IMR-90 (cell line): ENCODE results near the gene DHCR7. TPM values are rescaled to one million over a fixed set of nuclear protein-coding genes. Genes with fewer than 3 reads are reported as not detected.
A peak's percentile ranks its signal among the peaks of the same experiment; 100 is the strongest.

Source experiments
- ATAC-seq: fragments of 200-7000 bp; cut with Tn5 transposase; 2 replicates; pipeline ENCODE4 v1.9.1; 2020; ENCODE audit warnings: low read depth, mild to moderate bottlenecking, moderate library complexity
- BruUV-seq: library from RNA; stranded (reverse); fragments of 400-500 nt; replicated peaks from 2 replicates; lab custom pipeline; 2021; lab: Mats Ljungman, UMichigan
- CTCF ChIA-PET: fragments of 300-600 bp; formaldehyde crosslinking; extraction: SDS; loops from one replicate; lab custom pipeline; 2021; ENCODE audit warnings: antibody characterized with exemption; lab: Yijun Ruan, JAX
- POLR2A ChIA-PET: fragments of 300-600 bp; sonication (Branson Sonifier 250); formaldehyde crosslinking; loops from one replicate; lab custom pipeline; 2022; ENCODE audit warnings: antibody characterized with exemption; ENCODE audit not compliant: unreplicated experiment; lab: Charles Lee
- DNase-seq: peaks from one replicate; pipeline ENCODE4 v3.0.0; 2013
- H2AFZ ChIP-seq: replicated peaks from 2 replicates; pipeline ENCODE3; 2013; ENCODE audit warnings: low read length, mild to moderate bottlenecking; ENCODE audit not compliant: poor library complexity
- H2AK5ac ChIP-seq: 2 replicates; pipeline ENCODE4 v1.6.1; 2013; ENCODE audit warnings: low read depth, low read length, inconsistent platforms
- H2AK9ac ChIP-seq: replicated peaks from 2 replicates; pipeline ENCODE3; 2013; ENCODE audit warnings: mild to moderate bottlenecking, low read depth, low read length, moderate library complexity; ENCODE audit not compliant: poor library complexity
- H2BK120ac ChIP-seq: 2 replicates; pipeline ENCODE4 v1.6.1; 2013; ENCODE audit warnings: low read depth, low read length, inconsistent platforms
- H2BK15ac ChIP-seq: 3 replicates; pipeline ENCODE4 v1.6.1; 2013; ENCODE audit warnings: low read depth, low read length, inconsistent platforms
- H2BK20ac ChIP-seq: 2 replicates; pipeline ENCODE4 v1.6.1; 2013; ENCODE audit warnings: low read depth, mild to moderate bottlenecking, inconsistent platforms, low read length, moderate library complexity
- H2BK5ac ChIP-seq: 2 replicates; pipeline ENCODE4 v1.6.1; 2013; ENCODE audit warnings: mild to moderate bottlenecking, low read depth, low read length, inconsistent platforms; ENCODE audit not compliant: poor library complexity, severe bottlenecking
- H3K14ac ChIP-seq: replicated peaks from 2 replicates; pipeline ENCODE4 v1.6.1; 2013; ENCODE audit warnings: low read depth, low read length, inconsistent platforms
- H3K18ac ChIP-seq: 2 replicates; pipeline ENCODE4 v1.6.1; 2013; ENCODE audit warnings: low read depth, low read length, control low read depth
- H3K23ac ChIP-seq: 2 replicates; pipeline ENCODE4 v1.6.1; 2013; ENCODE audit warnings: low read depth, low read length, inconsistent platforms
- H3K27ac ChIP-seq: 2 replicates; pipeline ENCODE4 v1.5.1; 2013; ENCODE audit warnings: mild to moderate bottlenecking, control low read depth, low read length; ENCODE audit not compliant: insufficient read depth
- H3K27me3 ChIP-seq: 2 replicates; pipeline ENCODE4 v1.6.1; 2013; ENCODE audit warnings: low read length; ENCODE audit not compliant: control insufficient read depth, insufficient read depth
- H3K36me3 ChIP-seq: 2 replicates; pipeline ENCODE4 v1.6.1; 2013; ENCODE audit warnings: low read length, mixed read lengths; ENCODE audit not compliant: control insufficient read depth, insufficient read depth
- H3K4ac ChIP-seq: 2 replicates; pipeline ENCODE4 v1.6.1; 2013; ENCODE audit warnings: low read depth, low read length, inconsistent platforms
- H3K4me1 ChIP-seq: 2 replicates; pipeline ENCODE4 v1.6.1; 2013; ENCODE audit warnings: low read length, mixed read lengths; ENCODE audit not compliant: control insufficient read depth, insufficient read depth
- H3K4me2 ChIP-seq: 2 replicates; pipeline ENCODE4 v1.6.1; 2013; ENCODE audit warnings: low read depth, mild to moderate bottlenecking, control low read depth, low read length, moderate library complexity
- H3K4me3 ChIP-seq: 2 replicates; pipeline ENCODE4 v1.5.1; 2013; ENCODE audit warnings: low read depth, mild to moderate bottlenecking, control low read depth, low read length, moderate library complexity; ENCODE audit not compliant: insufficient read depth
- H3K56ac ChIP-seq: 2 replicates; pipeline ENCODE4 v1.6.1; 2013; ENCODE audit warnings: low read length, inconsistent platforms; ENCODE audit not compliant: insufficient read depth; ENCODE audit errors: extremely low read depth
- H3K79me1 ChIP-seq, 2 experiments: 2 replicates each; pipeline ENCODE4 v1.6.1; 2013; ENCODE audit warnings: low read length in 2 of 2, inconsistent platforms in 1 of 2, low read depth in 1 of 2
- H3K9ac ChIP-seq: 2 replicates; pipeline ENCODE4 v1.6.1; 2013; ENCODE audit warnings: low read depth, low read length, control low read depth
- H3K9me1 ChIP-seq: 2 replicates; pipeline ENCODE4 v1.6.1; 2013; ENCODE audit warnings: low read length, inconsistent platforms; ENCODE audit not compliant: insufficient read depth
- H3K9me3 ChIP-seq: 2 replicates; pipeline ENCODE4 v1.6.1; 2013; ENCODE audit warnings: low read length; ENCODE audit not compliant: control insufficient read depth, insufficient read depth
- H4K20me1 ChIP-seq: 2 replicates; pipeline ENCODE4 v1.6.1; 2013; ENCODE audit warnings: low read length, inconsistent platforms; ENCODE audit not compliant: insufficient read depth
- H4K5ac ChIP-seq: 2 replicates; pipeline ENCODE4 v1.6.1; 2013; ENCODE audit warnings: mild to moderate bottlenecking, low read depth, low read length, control low read depth
- H4K8ac ChIP-seq, 2 experiments: 2 replicates each; pipeline ENCODE4 v1.6.1; 2013; ENCODE audit warnings: low read depth in 2 of 2, low read length in 2 of 2, control low read depth in 1 of 2, inconsistent platforms in 1 of 2
- H4K91ac ChIP-seq: 2 replicates; pipeline ENCODE4 v1.6.1; 2013; ENCODE audit warnings: low read depth, low read length, inconsistent platforms; ENCODE audit not compliant: insufficient read depth
- CHD1 ChIP-seq: IDR thresholded peaks from 2 replicates; pipeline ENCODE4 v1.6.1; 2012; ENCODE audit warnings: low read depth, low read length, improper control_type of control experiment
- FOS ChIP-seq: fragments of 150-350 bp; IDR thresholded peaks from 2 replicates; pipeline ENCODE4 v1.6.1; 2016; ENCODE audit warnings: low read depth, low read length
- MAFK ChIP-seq: IDR thresholded peaks from 2 replicates; pipeline ENCODE4 v1.6.1; 2012; ENCODE audit warnings: low read depth, low read length, improper control_type of control experiment
- MXI1 ChIP-seq: IDR thresholded peaks from 2 replicates; pipeline ENCODE4 v1.6.1; 2012; ENCODE audit warnings: low read depth, mild to moderate bottlenecking, low read length, moderate library complexity, borderline replicate concordance
- NFE2L2 ChIP-seq: fragments of 150-350 bp; IDR thresholded peaks from 2 replicates; pipeline ENCODE4 v1.6.1; 2016; ENCODE audit warnings: low read depth, mild to moderate bottlenecking, low read length
- RCOR1 ChIP-seq: IDR thresholded peaks from 2 replicates; pipeline ENCODE4 v1.6.1; 2012; ENCODE audit warnings: mild to moderate bottlenecking, low read length, improper control_type of control experiment; ENCODE audit not compliant: insufficient replicate concordance
- RFX5 ChIP-seq: IDR thresholded peaks from 2 replicates; pipeline ENCODE4 v1.8.0; 2012; ENCODE audit warnings: low read depth, mild to moderate bottlenecking, low read length, moderate library complexity
- SMC3 ChIP-seq: fragments of 150-350 bp; IDR thresholded peaks from 2 replicates; pipeline ENCODE4 v1.6.1; 2016; ENCODE audit warnings: low read depth, mild to moderate bottlenecking, antibody characterized with exemption, low read length, moderate library complexity
- USF2 ChIP-seq: fragments of 150-350 bp; IDR thresholded peaks from 2 replicates; pipeline ENCODE4 v1.6.1; 2017; ENCODE audit warnings: mild to moderate bottlenecking, antibody characterized with exemption, low read length, low read depth
- WGBS, 2 experiments: methylation state at CpG; one replicate each; pipeline versions ENCODE4 v1.1.5 to v1.1.7; 2013; ENCODE audit warnings: missing lambda C conversion rate in 2 of 2; ENCODE audit not compliant: insufficient read length in 1 of 2; ENCODE audit errors: extremely low coverage in 2 of 2; 5-methylcytosine and 5-hydroxymethylcytosine counted together
- dilution Hi-C: fragments of 300-500 bp; cut with HindIII; formaldehyde crosslinking; loops from one replicate; pipeline ENCODE4 v1.14.3; 2018; ENCODE audit warnings: low sequenced_read_pairs; ENCODE audit not compliant: unreplicated experiment
- in situ Hi-C: fragments of 300-500 bp; cut with MboI; formaldehyde crosslinking; loops from 3 replicates; pipeline ENCODE4 v1.14.3; 2019; ENCODE audit warnings: low sequenced_read_pairs, inconsistent platforms, mixed read lengths
- intact Hi-C: fragments of 100-400 bp; cut with micrococcal nuclease; formaldehyde crosslinking; loops from 2 replicates; pipeline ENCODE4 v1.10.0; 2022
- polyA plus RNA-seq, 3 experiments: library from polyadenylated mRNA; depleted of rRNA; stranded (reverse); fragments of >200 nt; gene quantifications; 2 replicates each; pipeline ENCODE4 v1.2.3, GENCODE V29; 2012; ENCODE audit warnings: low replicate concordance in 1 of 3
- total RNA-seq: library from RNA; depleted of rRNA; stranded (reverse); fragments of >200 nt; gene quantifications from 2 replicates; pipeline ENCODE4 v1.2.3, GENCODE V29; 2012

The DHCR7 gene
- total and polyA plus RNA-seq, 2 of the 4 experiments (the other 2 are of a cell fraction) = 22.0 to 43.3 TPM

- TF ChIP-seq FOS (no peak), MAFK (no peak), RCOR1 (no peak), NFE2L2 (no peak), CHD1 (no peak)
Observed at GRCh38 chr11:71488681-71489270, 40.6 kb upstream of the DHCR7 start (continued).

- no peak overlapping the region for H2AK9ac ChIP-seq
- H4K5ac ChIP-seq = no peak overlapping the region
- no peak overlapping the region for H3K4me3 ChIP-seq
- H2BK5ac ChIP-seq = no peak overlapping the region
- peak overlapping the region; percentile 14 for H2AFZ ChIP-seq
- no TSS peak for BruUV-seq
- H3K27ac ChIP-seq = no peak overlapping the region
- no peak overlapping the region for H3K18ac ChIP-seq
- H2AK5ac ChIP-seq = no peak overlapping the region
- H3K14ac ChIP-seq = no peak overlapping the region
- in situ Hi-C loops = no loop called here
- H4K8ac ChIP-seq = no peak overlapping the region
- no peak overlapping the region for H3K23ac ChIP-seq
- ATAC-seq = no peak
- no peak overlapping the region for H2BK120ac ChIP-seq
- peaks cover 0 to 4% of the 10 kb centered on the region in 2 experiments; a peak in 1 of 4 replicates for H3K79me1 ChIP-seq
- H3K9me1 ChIP-seq = peaks cover 29% of the 10 kb centered on the region
- H3K4me1 ChIP-seq = peaks cover 11% of the 10 kb centered on the region; the same call in 1 of the 2 replicates
- ChIA-PET POLR2A (no interaction called here), CTCF (no interaction called here)
- H3K27me3 ChIP-seq = no peaks in the 10 kb centered on the region
- H3K4me2 ChIP-seq = no peak overlapping the region
- no peak for TF ChIP-seq SMC3
- TF ChIP-seq RCOR1 = no peak
- TF ChIP-seq RFX5 = no peak
- TF ChIP-seq USF2 = no peak
- no peak for TF ChIP-seq NFE2L2
- TF ChIP-seq MXI1 = no peak
- dilution Hi-C loops = no loop called here
- intact Hi-C loops = no loop called here
- H3K9me3 ChIP-seq = no peaks in the 10 kb centered on the region
- H4K20me1 ChIP-seq = no peaks in the 10 kb centered on the region; the same call in 1 of the 2 replicates
- H3K9ac ChIP-seq = no peak overlapping the region
- no peak for DNase-seq
- H3K36me3 ChIP-seq = peaks cover 63% of the 10 kb centered on the region
- H2BK15ac ChIP-seq = no peak overlapping the region
- H2BK20ac ChIP-seq = no peak overlapping the region
- no peak overlapping the region for H3K4ac ChIP-seq
- WGBS, 2 experiments = 91% methylated on average over 1 of the region's 1 CpG; no CpG with 5 or more reads in 1 of the 2 experiments
- no peak overlapping the region for H3K56ac ChIP-seq
- no peak overlapping the region for H4K91ac ChIP-seq
Observed at GRCh38 chr11:71486320-71486719, 38.1 kb upstream of the DHCR7 start.
